ENCODE data around the gene ZBTB22.

ZBTB22 gene

GRCh38 chr6:33329058-33329457 is 11.5 kb upstream of the ZBTB22 start:
- no peak for DNase-seq

DNA sequence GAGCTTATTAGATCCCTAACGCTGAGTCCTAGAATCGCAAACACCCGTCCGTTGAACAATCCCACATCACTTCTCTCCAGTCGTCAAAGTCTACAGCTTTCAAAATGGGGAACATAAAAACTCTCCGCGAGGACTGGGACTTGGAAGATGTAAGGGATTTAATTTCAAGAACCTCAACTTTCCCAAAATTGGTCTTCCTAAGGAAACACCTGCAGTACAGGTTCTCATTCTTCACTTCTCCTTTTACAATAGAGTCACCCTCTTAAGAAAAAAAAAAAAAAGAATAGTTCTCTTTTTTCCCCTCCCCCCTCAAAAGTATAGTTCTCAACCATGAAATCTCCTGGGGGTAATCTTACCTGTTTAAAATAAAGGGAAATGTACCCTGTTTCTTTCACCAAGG is 6.6 kb upstream of the ZBTB22 start:
- DNase-seq: no peak

DNA sequence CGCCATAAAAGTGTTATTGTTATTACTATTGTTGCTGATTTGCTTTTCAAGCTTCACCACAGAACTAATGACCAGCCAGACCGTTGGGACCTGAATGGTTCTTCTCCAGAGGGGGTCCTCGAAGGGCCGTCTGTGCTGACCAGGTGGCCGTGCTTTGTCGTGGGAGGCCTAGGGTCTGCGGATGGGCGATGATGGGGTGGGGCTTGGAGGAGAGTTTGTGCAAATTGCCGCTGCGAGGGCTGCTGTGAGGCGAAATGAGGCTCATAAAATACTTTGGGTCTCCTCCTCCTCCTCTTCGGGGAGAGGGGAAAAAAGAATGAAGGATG is 6.0 kb upstream of the ZBTB22 start:
- DNase-seq: peak; percentile 66

DNA sequence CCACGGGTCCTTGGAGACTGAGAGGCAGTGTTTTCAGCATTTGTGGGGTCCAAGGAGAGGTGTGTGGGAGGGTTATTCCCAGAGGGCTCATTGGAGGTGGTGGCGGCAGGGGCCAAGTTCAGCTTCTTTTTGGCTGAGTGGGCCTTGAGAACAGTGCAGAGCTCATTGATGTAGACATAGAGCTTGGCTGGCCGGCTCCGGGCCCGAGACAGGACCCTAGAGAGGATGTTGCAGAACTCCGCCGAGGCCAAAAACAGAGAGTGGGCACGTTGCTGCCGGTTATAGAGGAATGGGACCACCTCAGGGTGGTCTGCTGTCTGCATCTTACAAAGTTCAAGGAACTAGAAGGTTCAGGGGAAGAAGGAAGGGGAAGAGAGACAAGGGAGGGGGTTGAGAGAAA is 3.7 kb upstream of the ZBTB22 start:
- DNase-seq: no peak

DNA sequence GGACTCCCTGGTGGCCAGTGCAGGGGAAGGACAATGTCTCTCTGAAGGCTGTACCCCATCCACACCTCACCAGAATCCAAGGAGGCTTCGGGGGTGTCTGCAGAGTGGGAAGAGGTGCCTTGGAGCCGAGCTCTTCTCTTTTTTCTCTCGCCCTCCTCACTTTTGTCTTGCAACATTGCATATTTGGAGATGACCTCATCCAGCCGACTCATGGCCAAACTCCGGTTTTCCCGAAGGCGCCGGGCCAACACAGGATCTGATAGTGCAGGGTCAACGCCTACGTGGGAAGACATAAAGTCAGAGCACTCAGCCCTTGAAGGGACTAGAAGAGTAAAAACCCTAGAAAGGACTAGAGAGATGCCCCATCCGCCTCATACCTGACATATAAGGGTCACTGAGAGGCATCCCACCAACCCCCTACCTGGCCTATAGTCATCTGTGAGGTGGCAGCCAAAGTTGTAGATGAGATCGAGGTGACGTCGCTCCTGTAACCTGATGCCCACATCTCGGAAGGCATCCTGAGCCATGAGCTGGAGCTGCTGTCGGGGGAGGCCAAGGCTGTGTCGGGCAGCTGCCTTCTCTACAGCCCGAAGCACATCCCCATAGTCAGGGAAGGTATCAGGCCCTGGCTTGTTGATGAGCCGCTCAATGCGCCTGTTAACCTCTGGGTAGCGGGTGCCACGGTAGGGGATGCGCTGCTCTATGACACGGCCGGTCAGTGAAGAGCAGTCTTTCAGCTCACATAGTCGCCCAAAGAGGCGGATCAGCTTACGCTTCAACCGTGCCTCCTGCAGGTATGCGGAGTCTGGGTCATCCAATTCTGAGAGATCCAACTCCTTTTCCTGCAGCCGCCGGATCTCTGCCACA is 3.0 kb upstream of the ZBTB22 start:
- no peak for DNase-seq

- no peak for DNase-seq
These were observed 2.4 kb upstream of the ZBTB22 start for GRCh38 chr6:33319939-33320314.

- no peak for DNase-seq
These were observed 1.0 kb upstream of the ZBTB22 start for GRCh38 chr6:33318426-33319073.

- DNase-seq: no peak
These were observed 200 bp downstream of the ZBTB22 start for GRCh38 chr6:33317419-33317668.

- DNase-seq: no peak
These were observed 733 bp downstream of the ZBTB22 start for GRCh38 chr6:33316603-33317418.

DNA sequence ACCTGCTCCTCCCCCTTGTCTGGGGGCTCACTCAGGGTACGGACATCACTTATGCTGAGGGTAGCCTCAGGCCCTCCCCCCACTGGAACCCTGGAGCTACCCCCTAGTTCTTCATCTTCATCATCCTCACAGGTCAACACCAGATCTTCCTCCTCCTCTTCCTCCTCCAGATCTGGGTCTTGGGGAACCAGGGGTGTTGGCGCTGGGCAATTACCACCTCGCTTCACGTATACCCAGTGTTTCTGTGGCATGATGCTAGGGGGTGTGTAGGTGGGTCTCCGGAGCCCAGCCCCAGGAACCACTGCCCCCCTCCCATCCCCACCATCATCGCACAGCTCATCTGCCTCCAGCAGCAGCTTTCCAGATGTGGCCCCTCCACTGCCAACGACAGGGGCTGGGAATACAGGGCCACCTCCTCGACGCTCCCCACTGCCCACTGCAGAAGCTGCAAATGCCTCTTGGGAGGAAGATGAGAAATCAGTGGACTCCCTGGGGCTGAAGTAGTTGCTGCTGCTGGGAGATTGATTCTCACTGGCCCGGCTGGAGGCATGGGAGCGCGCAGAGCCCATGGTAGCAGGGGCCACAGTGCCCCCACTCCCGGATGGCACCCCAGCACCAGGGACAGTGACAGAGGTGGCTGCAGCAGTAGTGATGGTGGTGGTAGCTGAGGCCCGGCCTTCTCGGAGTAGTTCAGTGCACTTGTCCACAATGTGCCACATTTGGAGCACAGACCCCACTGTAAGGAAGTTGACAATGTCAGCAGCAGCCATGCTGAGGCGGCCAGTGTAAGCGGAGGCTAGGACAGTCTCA is 1.5 kb downstream of the ZBTB22 start:
- DNase-seq: no peak

- no peak for DNase-seq
These were observed 2.4 kb downstream of the ZBTB22 start for GRCh38 chr6:33314943-33315792.

- DNase-seq: peak; percentile 30
These were observed 3.0 kb downstream of the ZBTB22 start for GRCh38 chr6:33314515-33314942.

GRCh38 chr6:33313709-33314514 is 3.6 kb downstream of the ZBTB22 start, which contains the start of gene TAPBP:
TSS of gene TAPBP (minus strand) at chr6:33314078. CDS start at chr6:33314041, 37 bp downstream.
- DNase-seq: no peak

- DNase-seq: peak; percentile 58
These were observed 4.3 kb downstream of the ZBTB22 start for GRCh38 chr6:33313105-33313708.

DNA sequence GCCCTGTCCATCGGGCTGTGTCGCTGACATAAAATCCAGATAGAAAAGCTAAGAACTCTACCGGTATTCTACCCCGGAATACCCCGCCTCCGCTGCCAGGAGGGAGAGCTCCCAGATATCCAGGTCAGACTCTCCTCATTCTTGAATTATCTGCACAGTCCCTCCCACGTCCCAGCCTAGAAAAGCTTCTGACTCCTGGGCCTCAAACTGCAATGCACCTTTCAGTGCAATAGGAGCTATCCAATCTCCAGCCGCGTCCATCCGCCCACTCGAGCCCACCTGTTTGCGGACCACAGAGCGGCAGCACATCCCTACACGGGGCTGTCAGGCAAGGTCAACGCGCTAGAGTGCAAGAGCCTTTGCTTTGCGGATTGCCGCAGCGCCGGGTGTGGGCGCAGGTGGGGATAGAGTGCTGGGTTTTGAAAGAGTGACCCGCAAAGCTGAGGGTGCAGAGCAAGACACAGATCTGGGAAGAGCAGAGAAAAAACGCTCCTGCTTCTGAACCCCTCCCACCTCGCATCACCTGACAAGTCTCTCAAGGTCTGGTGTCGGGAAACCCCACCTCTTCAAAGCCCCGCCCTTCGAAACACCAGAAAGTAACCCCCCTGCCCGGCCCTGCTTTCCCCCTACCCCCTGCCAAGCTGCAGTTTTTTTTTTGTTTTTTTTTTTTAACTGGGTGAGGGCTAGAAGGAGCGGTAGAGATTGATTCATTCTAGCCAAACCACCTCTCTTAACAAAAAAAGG is 5.0 kb downstream of the ZBTB22 start:
- DNase-seq: peak; percentile 88

DNA sequence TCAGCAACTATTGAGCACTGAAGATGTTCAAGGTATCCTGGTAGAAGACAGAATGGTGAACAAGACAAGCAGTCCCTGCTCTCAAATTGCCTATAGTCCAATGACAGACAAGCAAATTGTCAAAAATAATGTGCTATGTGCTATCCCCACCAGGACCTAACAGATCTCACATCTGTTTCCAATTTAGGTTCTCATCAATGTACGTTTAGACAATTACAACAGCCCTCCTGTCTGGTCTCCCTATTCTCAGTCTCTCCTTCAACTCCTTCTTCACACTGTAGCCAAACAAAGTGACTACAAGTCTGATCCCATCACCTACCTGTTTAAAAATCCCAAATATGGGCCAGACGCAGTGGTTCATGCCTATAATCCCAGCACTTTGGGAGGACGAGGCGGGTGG is 11.2 kb downstream of the ZBTB22 start:
- no peak for DNase-seq

DNA sequence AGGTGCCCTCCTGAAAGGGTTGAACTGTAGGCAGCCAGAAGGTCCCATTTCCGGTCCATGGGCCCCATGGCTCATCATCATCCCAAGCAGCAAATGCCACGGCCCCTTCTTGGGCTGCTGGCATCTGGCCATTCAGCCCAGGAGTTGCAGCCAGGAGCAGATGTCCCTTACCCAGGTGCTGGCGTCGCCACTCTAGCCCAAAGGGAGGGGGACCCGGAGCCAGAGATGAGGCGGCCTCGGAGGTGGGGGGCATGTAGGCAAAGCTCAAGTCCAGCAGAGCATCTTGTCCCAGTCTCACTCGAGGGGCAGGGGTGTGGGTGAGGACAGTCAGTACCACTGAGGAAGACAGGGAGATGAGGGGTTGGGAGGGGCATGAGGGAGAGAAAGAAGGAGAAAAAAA is 12.5 kb downstream of the ZBTB22 start:
- no peak for DNase-seq

- no peak for DNase-seq
These were observed 13.3 kb downstream of the ZBTB22 start for GRCh38 chr6:33304216-33304615.

DNA sequence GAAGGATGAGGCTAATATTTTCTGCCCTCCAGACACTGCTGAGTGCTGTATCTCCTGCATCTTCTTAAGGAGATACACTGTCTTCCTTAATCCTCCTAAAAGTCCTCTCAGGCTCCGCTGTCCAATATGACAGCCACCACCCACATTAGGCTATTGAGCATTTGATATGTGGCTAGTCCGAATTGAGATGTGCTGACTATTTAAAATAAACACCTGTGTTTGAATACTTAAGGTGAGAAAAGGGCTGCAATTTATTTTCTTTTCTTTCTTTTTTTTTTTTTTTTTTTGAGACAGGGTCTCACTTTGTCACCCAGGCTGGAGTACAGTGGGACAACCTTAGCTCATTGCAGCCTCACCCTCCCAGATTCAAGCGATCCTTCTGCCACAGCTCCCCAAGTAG is 15.7 kb downstream of the ZBTB22 start:
- DNase-seq: no peak

Data from NCI-H1105 (cell line).